D721Med (cell line): ENCODE data around the gene ANO4.

Experiments used
- DNase-seq: peaks from one replicate; pipeline ENCODE4 v3.0.0; 2011; ENCODE audit warnings: low spot score; ENCODE audit not compliant: insufficient read length
- FAIRE-seq: peaks from 2 replicates; lab custom pipeline; 2011; peaks lifted over from hg19 to GRCh38; lab: Jason Lieb, UNC
- CTCF ChIP-seq: IDR thresholded peaks from 2 replicates; pipeline ENCODE4 v1.5.1; 2012; ENCODE audit warnings: mild to moderate bottlenecking, control low read depth; ENCODE audit not compliant: insufficient read depth; ENCODE audit errors: missing control alignments

Gene ANO4

GRCh38 chr12:100830003-100830795 is 35.6 kb downstream of the ANO4 start:
- no peak for DNase-seq

GRCh38 chr12:100833282-100833681 is 38.7 kb downstream of the ANO4 start:
- no peak for FAIRE-seq
- no peak for DNase-seq
- TF ChIP-seq CTCF = no peak

More at GRCh38 chr12:100830003-100830795, 35.6 kb downstream of the ANO4 start:
- no peak for FAIRE-seq
- no peak for TF ChIP-seq CTCF

GRCh38 chr12:100840748-100841147 is 46.2 kb downstream of the ANO4 start:
- DNase-seq = no peak
- TF ChIP-seq CTCF = no peak
- FAIRE-seq = no peak

- no peak for TF ChIP-seq CTCF
- FAIRE-seq (no peak), DNase-seq (no peak)
Observed at GRCh38 chr12:100842156-100842555, 47.6 kb downstream of the ANO4 start.

- FAIRE-seq = no peak
- no peak for TF ChIP-seq CTCF
- DNase-seq = no peak
Observed at GRCh38 chr12:100843061-100843460, 48.5 kb downstream of the ANO4 start.

GRCh38 chr12:100845095-100845494 is 50.5 kb downstream of the ANO4 start:
- FAIRE-seq (no peak), DNase-seq (no peak)
- TF ChIP-seq CTCF = no peak

GRCh38 chr12:100851637-100852036 is 57.1 kb downstream of the ANO4 start:
- FAIRE-seq = no peak
- TF ChIP-seq CTCF = no peak
- DNase-seq = no peak
